Caco-2 (cell line): ENCODE measurements around the gene CLSTN2. TPM values are rescaled to one million over a fixed set of nuclear protein-coding genes. Genes with fewer than 3 reads are reported as not detected.

Experiments
- BruUV-seq: library from RNA; stranded (reverse); fragments of 400-500 nt; replicated peaks from 2 replicates; lab custom pipeline; 2021; lab: Mats Ljungman, UMichigan
- CTCF ChIA-PET: fragments of 300-600 bp; sonication (Branson Sonifier 250); formaldehyde crosslinking; loops from one replicate; lab custom pipeline; 2022; ENCODE audit warnings: antibody characterized with exemption; lab: Charles Lee
- POLR2A ChIA-PET: fragments of 300-600 bp; sonication (Branson Sonifier 250); formaldehyde crosslinking; loops from one replicate; lab custom pipeline; 2022; ENCODE audit warnings: antibody characterized with exemption; lab: Charles Lee
- DNase-seq, 2 experiments: peaks; one replicate each; pipeline versions ENCODE4 v3.0.0 to v3.0.0-alpha.2; 2020 to 2022
- H3K27me3 ChIP-seq: replicated peaks from 2 replicates; pipeline ENCODE4 v1.6.0; 2011; ENCODE audit warnings: low read length; ENCODE audit not compliant: control insufficient read depth, insufficient read depth
- H3K36me3 ChIP-seq: 2 replicates; pipeline ENCODE4 v1.5.1; 2011; ENCODE audit warnings: low read length; ENCODE audit not compliant: control insufficient read depth, insufficient read depth
- H3K4me1 ChIP-seq: fragments of 250-450 bp; sonication (Bioruptor Pico); 2 replicates; pipeline ENCODE4 v1.5.1; 2020; ENCODE audit warnings: mild to moderate bottlenecking
- H3K4me3 ChIP-seq: 2 replicates; pipeline ENCODE4 v1.5.1; 2011; ENCODE audit warnings: low read depth, mild to moderate bottlenecking, control low read depth, low read length
- H3K9me3 ChIP-seq: fragments of 250-450 bp; sonication (Bioruptor Pico); 2 replicates; pipeline ENCODE4 v1.5.1; 2020; ENCODE audit warnings: mild to moderate bottlenecking, moderate library complexity
- H3K27ac Mint-ChIP-seq: one replicate; pipeline ENCODE4 v1.8.0; 2022; ENCODE audit warnings: mixed read lengths; ENCODE audit not compliant: unreplicated experiment
- H3K27me3 Mint-ChIP-seq: one replicate; pipeline ENCODE4 v1.8.0; 2022; ENCODE audit warnings: mixed read lengths; ENCODE audit not compliant: insufficient read depth, unreplicated experiment
- H3K36me3 Mint-ChIP-seq: one replicate; pipeline ENCODE4 v1.8.0; 2022; ENCODE audit warnings: mild to moderate bottlenecking, mixed read lengths; ENCODE audit not compliant: insufficient read depth, unreplicated experiment
- H3K4me1 Mint-ChIP-seq: one replicate; pipeline ENCODE4 v1.8.0; 2022; ENCODE audit warnings: low read depth, mixed read lengths; ENCODE audit not compliant: unreplicated experiment
- H3K4me3 Mint-ChIP-seq: one replicate; pipeline ENCODE4 v1.8.0; 2022; ENCODE audit warnings: mild to moderate bottlenecking, moderate library complexity, mixed read lengths; ENCODE audit not compliant: unreplicated experiment
- H3K9me3 Mint-ChIP-seq: one replicate; pipeline ENCODE4 v1.8.0; 2022; ENCODE audit warnings: mixed read lengths; ENCODE audit not compliant: unreplicated experiment
- CTCF ChIP-seq, 2 experiments: fragments of 200-600 bp in 1 of 2; IDR thresholded peaks; 1 replicate in 1 of 2; 2 replicates in 1 of 2; pipeline versions ENCODE4 v1.5.1 to v1.8.0; 2011 to 2022; ENCODE audit warnings: antibody characterized with exemption in 1 of 2, control low read depth in 1 of 2, inconsistent platforms in 1 of 2, low read depth in 1 of 2, low read length in 1 of 2, mild to moderate bottlenecking in 1 of 2, moderate library complexity in 1 of 2; ENCODE audit not compliant: insufficient read depth in 1 of 2, severe bottlenecking in 1 of 2, unreplicated experiment in 1 of 2
- intact Hi-C: fragments of 100-400 bp; cut with micrococcal nuclease; formaldehyde crosslinking; loops from one replicate; pipeline ENCODE4 v1.10.0; 2022; ENCODE audit not compliant: unreplicated experiment
- total RNA-seq: library from RNA; stranded (reverse); gene quantifications from 2 replicates; pipeline ENCODE4 v1.2.3, GENCODE V29; 2022

The CLSTN2 gene
- total RNA-seq, 1 experiment from 2014 or later = 26.1 TPM

GRCh38 chr3:140469491-140469890, 534.5 kb downstream of the CLSTN2 start:
- H3K36me3 ChIP-seq = no peaks in the 10 kb centered on the region
- POLR2A ChIA-PET = no interaction called here
- BruUV-seq = no TSS peak
- no peak overlapping the region for H3K4me3 ChIP-seq
- H3K9me3 Mint-ChIP-seq = no peaks in the 10 kb centered on the region
- H3K4me1 Mint-ChIP-seq = peaks cover 9% of the 10 kb centered on the region
- no peak overlapping the region for H3K27ac Mint-ChIP-seq
- H3K9me3 ChIP-seq = no peaks in the 10 kb centered on the region
- CTCF ChIA-PET = no interaction called here
- no peaks in the 10 kb centered on the region for H3K36me3 Mint-ChIP-seq
- H3K4me3 Mint-ChIP-seq = no peak overlapping the region
- intact Hi-C loops = no loop called here
- TF ChIP-seq CTCF (IDR thresholded peaks at IDR 0.05; ENCODE audit: insufficient read depth in 1 of 2, low read depth in 1 of 2, low read length in 1 of 2, severe bottlenecking in 1 of 2, unreplicated experiment in 1 of 2) = no peak
- no peaks in the 10 kb centered on the region for H3K27me3 ChIP-seq
- peaks cover 5% of the 10 kb centered on the region; the same call in 1 of the 2 replicates for H3K4me1 ChIP-seq
- DNase-seq = no peak
- H3K27me3 Mint-ChIP-seq = no peaks in the 10 kb centered on the region

GRCh38 chr3:140470211-140470610, 535.2 kb downstream of the CLSTN2 start:
- Histone ChIP-seq H3K9me3 (no peaks in the 10 kb centered on the region), H3K4me3 (no peak overlapping the region), H3K36me3 (no peaks in the 10 kb centered on the region), H3K27me3 (no peaks in the 10 kb centered on the region), H3K4me1 (peaks cover 5% of the 10 kb centered on the region; the same call in 1 of the 2 replicates)
- intact Hi-C loops = no loop called here
- no peak for TF ChIP-seq CTCF (IDR thresholded peaks at IDR 0.05; ENCODE audit: insufficient read depth in 1 of 2, low read depth in 1 of 2, low read length in 1 of 2, severe bottlenecking in 1 of 2, unreplicated experiment in 1 of 2)
- Mint-ChIP-seq H3K27me3 (no peaks in the 10 kb centered on the region), H3K36me3 (no peaks in the 10 kb centered on the region), H3K27ac (no peak overlapping the region), H3K4me1 (peaks cover 9% of the 10 kb centered on the region), H3K4me3 (no peak overlapping the region), H3K9me3 (no peaks in the 10 kb centered on the region)
- no TSS peak for BruUV-seq
- CTCF ChIA-PET = no interaction called here
- POLR2A ChIA-PET = no interaction called here
- no peak for DNase-seq

- H3K4me1 Mint-ChIP-seq = peaks cover 9% of the 10 kb centered on the region
- H3K27me3 Mint-ChIP-seq = no peaks in the 10 kb centered on the region
- H3K27me3 ChIP-seq = no peaks in the 10 kb centered on the region
- no peak overlapping the region for H3K4me3 ChIP-seq
- H3K9me3 Mint-ChIP-seq = no peaks in the 10 kb centered on the region
- ChIA-PET CTCF (no interaction called here), POLR2A (no interaction called here)
- no peak overlapping the region for H3K27ac Mint-ChIP-seq
- H3K4me3 Mint-ChIP-seq = no peak overlapping the region
- DNase-seq = no peak
- BruUV-seq = no TSS peak
- H3K4me1 ChIP-seq = peaks cover 5% of the 10 kb centered on the region; the same call in 1 of the 2 replicates
- H3K9me3 ChIP-seq = no peaks in the 10 kb centered on the region
- intact Hi-C loops = no loop called here
- H3K36me3 ChIP-seq = no peaks in the 10 kb centered on the region
- no peaks in the 10 kb centered on the region for H3K36me3 Mint-ChIP-seq
- no peak for TF ChIP-seq CTCF (IDR thresholded peaks at IDR 0.05; ENCODE audit: insufficient read depth in 1 of 2, low read depth in 1 of 2, low read length in 1 of 2, severe bottlenecking in 1 of 2, unreplicated experiment in 1 of 2)
Observed at GRCh38 chr3:140470962-140471361, 536.0 kb downstream of the CLSTN2 start.
